Stimulated activated CD4-positive, alpha-beta T cell treated with anti-CD3 and anti-CD28 coated beads, Interleukin-12 subunit alpha, Interleukin-12 subunit beta, amount 100 ng/mL, for 48 hours (primary cell): ENCODE results near the gene ANO5.

Source experiments
- DNase-seq, 3 donors: peaks; one replicate each; pipeline ENCODE4 v3.0.0-alpha.2; 2020; ENCODE audit warnings: low read depth in 2 of 3, low spot score in 1 of 3

ANO5 gene

GRCh38 chr11:22192642-22193347 lies at the start of gene ANO5:
Gene ANO5 (plus strand): TSS chr11:22193085. CDS start chr11:22193493, 408 bp downstream.
- DNase-seq: no peak

- DNase-seq: no peak
Measured at GRCh38 chr11:22151649-22152197, 41.2 kb upstream of the ANO5 start.

GRCh38 chr11:22157531-22157930 lies 35.4 kb upstream of the ANO5 start:
- no peak for DNase-seq

GRCh38 chr11:22161489-22161888 lies 31.4 kb upstream of the ANO5 start:
- no peak for DNase-seq

- no peak for DNase-seq
Measured at GRCh38 chr11:22162756-22163155, 30.1 kb upstream of the ANO5 start.

GRCh38 chr11:22163394-22163797 lies 29.5 kb upstream of the ANO5 start:
- DNase-seq: no peak

- DNase-seq: no peak
Measured at GRCh38 chr11:22165087-22165486, 27.8 kb upstream of the ANO5 start.

- DNase-seq: no peak
Measured at GRCh38 chr11:22165759-22166513, 26.9 kb upstream of the ANO5 start.

GRCh38 chr11:22169833-22170232 lies 23.1 kb upstream of the ANO5 start:
- no peak for DNase-seq

GRCh38 chr11:22173532-22173931 lies 19.4 kb upstream of the ANO5 start:
- no peak for DNase-seq

- DNase-seq: no peak
Measured at GRCh38 chr11:22177186-22177585, 15.7 kb upstream of the ANO5 start.

- DNase-seq: no peak
Measured at GRCh38 chr11:22179626-22180025, 13.3 kb upstream of the ANO5 start.

GRCh38 chr11:22180131-22180530 lies 12.8 kb upstream of the ANO5 start:
- DNase-seq: no peak

- no peak for DNase-seq
Measured at GRCh38 chr11:22189660-22190059, 3.2 kb upstream of the ANO5 start.

- no peak for DNase-seq
Measured at GRCh38 chr11:22190827-22191463, 1.9 kb upstream of the ANO5 start.

GRCh38 chr11:22192289-22192641 lies 620 bp upstream of the ANO5 start:
- no peak for DNase-seq

- no peak for DNase-seq
Measured at GRCh38 chr11:22193348-22194051, 615 bp downstream of the ANO5 start.

GRCh38 chr11:22194306-22194705 lies 1.4 kb downstream of the ANO5 start:
- no peak for DNase-seq

- DNase-seq: no peak
Measured at GRCh38 chr11:22194907-22195306, 2.0 kb downstream of the ANO5 start.

- DNase-seq: no peak
Measured at GRCh38 chr11:22197139-22198005, 4.5 kb downstream of the ANO5 start.
